Body of pancreas (tissue), 4 donors: ENCODE measurements around the gene HIBADH. TPM values are rescaled to one million over a fixed set of nuclear protein-coding genes. Genes with fewer than 3 reads are reported as not detected.

Source experiments
- ATAC-seq: fragments of 150-250 bp; one replicate; pipeline ENCODE4 v1.9.1; 2016
- DNase-seq, 4 donors: peaks; one replicate each; pipeline ENCODE4 v3.0.0-alpha.2; 2019
- H3K27ac ChIP-seq, 4 donors: fragments of 200-600 bp; sonication (generic); 1 replicate in 3 of 4; 2 replicates in 1 of 4; pipeline versions ENCODE4 v1.5.1 to v1.6.1; 2016 to 2019; ENCODE audit warnings: mild to moderate bottlenecking in 1 of 4, mixed read lengths in 1 of 4, moderate library complexity in 1 of 4
- H3K27me3 ChIP-seq, 2 donors: fragments of 200-600 bp; sonication (generic); one replicate each; pipeline ENCODE4 v1.6.0; 2016; ENCODE audit warnings: mild to moderate bottlenecking in 1 of 2
- H3K36me3 ChIP-seq, 2 donors: fragments of 200-600 bp; sonication (generic); replicated peaks in 1 of 2; 2 replicates each; pipeline ENCODE4 v1.5.1; 2016; ENCODE audit warnings: low read depth in 2 of 2; ENCODE audit not compliant: insufficient read depth in 1 of 2
- H3K4me1 ChIP-seq: fragments of 200-600 bp; sonication (generic); one replicate; pipeline ENCODE4 v1.6.0; 2016
- H3K4me3 ChIP-seq, 2 donors: fragments of 200-600 bp; sonication (generic); 1 replicate in 1 of 2; 2 replicates in 1 of 2; pipeline ENCODE4 v1.5.1; 2016 to 2019
- H3K9me3 ChIP-seq, 3 donors: fragments of 200-600 bp; sonication (generic); 1 replicate in 2 of 3; 2 replicates in 1 of 3; pipeline ENCODE4 v1.5.1; 2016
- POLR2A ChIP-seq, 3 donors: fragments of 450-650 bp; IDR thresholded peaks; one replicate each; pipeline ENCODE4 v1.6.1; 2016; ENCODE audit warnings: antibody characterized with exemption in 3 of 3, mild to moderate bottlenecking in 2 of 3
- WGBS, 2 donors: methylation state at CpG; one replicate each; pipeline ENCODE4 v1.1.5; 2017; 5-methylcytosine and 5-hydroxymethylcytosine counted together
- intact Hi-C: fragments of 100-400 bp; cut with DNase I; formaldehyde crosslinking; loops from one replicate; pipeline ENCODE4 v1.15.1; 2023
- total RNA-seq, 2 donors: library from RNA; depleted of rRNA; stranded (reverse); fragments of >200 nt; gene quantifications; one replicate each; pipeline ENCODE4 v1.1.0, GENCODE V29; 2016
- TF ChIP-seq, protein P1 (sequence below), 7 experiments: fragments of 450-650 bp in 4 of 7; fragments of 200-600 bp in 3 of 7; sonication (generic) in 3 of 7; IDR thresholded peaks; one replicate each; pipeline ENCODE4 v1.5.1; 2016 to 2019; ENCODE audit warnings: antibody characterized with exemption in 7 of 7

The HIBADH gene
- total RNA-seq, 2 donors from 2014 or later: 22.1 to 31.0 TPM

- no peaks in the 10 kb centered on the region for H3K9me3 ChIP-seq
- WGBS, 2 donors: 93 to 94% methylated on average over 2 of the region's 2 CpGs
- intact Hi-C loops: no loop called here
- ATAC-seq: no peak
- no peaks in the 10 kb centered on the region for H3K27me3 ChIP-seq
- no peak overlapping the region for H3K4me3 ChIP-seq
- no peak for DNase-seq
- H3K27ac ChIP-seq: no peak overlapping the region
- no peaks in the 10 kb centered on the region for H3K4me1 ChIP-seq
- no peaks in the 10 kb centered on the region for H3K36me3 ChIP-seq
- TF ChIP-seq, protein P1, sequence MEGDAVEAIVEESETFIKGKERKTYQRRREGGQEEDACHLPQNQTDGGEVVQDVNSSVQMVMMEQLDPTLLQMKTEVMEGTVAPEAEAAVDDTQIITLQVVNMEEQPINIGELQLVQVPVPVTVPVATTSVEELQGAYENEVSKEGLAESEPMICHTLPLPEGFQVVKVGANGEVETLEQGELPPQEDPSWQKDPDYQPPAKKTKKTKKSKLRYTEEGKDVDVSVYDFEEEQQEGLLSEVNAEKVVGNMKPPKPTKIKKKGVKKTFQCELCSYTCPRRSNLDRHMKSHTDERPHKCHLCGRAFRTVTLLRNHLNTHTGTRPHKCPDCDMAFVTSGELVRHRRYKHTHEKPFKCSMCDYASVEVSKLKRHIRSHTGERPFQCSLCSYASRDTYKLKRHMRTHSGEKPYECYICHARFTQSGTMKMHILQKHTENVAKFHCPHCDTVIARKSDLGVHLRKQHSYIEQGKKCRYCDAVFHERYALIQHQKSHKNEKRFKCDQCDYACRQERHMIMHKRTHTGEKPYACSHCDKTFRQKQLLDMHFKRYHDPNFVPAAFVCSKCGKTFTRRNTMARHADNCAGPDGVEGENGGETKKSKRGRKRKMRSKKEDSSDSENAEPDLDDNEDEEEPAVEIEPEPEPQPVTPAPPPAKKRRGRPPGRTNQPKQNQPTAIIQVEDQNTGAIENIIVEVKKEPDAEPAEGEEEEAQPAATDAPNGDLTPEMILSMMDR (IDR thresholded peaks at IDR 0.05): no peak
- no peak for TF ChIP-seq POLR2A (IDR thresholded peaks at IDR 0.05)
Measured at GRCh38 chr7:27705200-27705594, 42.5 kb upstream of the HIBADH start.

DNA sequence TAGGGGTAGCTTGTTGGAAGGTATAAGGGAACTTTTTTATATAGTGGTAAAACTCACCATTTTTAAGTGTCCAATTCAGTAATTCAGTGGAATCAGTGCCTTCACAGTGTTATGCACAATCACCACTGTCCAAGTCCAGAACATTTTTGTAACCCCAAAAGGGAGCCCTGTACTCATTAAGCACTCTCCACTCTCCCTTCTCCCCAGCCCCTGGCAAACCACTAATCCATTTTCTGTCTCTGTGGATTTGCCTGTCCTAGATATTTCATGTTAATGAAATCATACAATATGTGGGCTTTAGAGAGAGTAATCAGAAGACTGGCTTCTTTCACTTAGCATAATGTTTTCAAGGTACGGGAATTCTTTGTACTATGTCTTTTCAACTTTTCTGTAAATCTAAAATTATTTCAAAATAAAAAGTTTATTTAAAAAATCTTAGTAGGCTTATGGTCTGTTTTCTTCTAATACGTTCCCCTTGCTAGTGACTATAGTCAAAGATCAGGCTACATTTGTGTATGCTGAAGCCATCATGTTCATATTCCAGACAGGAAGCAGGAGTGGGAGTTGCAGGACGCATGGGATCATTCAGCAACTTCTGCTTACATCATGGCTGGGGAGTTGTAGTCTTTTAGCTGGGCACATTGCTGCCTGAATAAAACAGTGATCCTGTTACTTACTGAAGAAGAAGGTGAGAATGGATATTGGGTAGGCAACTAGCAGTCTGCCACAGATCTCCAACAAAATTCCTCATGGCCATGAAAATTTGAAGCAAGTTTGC is 41.9 kb upstream of the HIBADH start:
- Histone ChIP-seq H3K4me1 (no peaks in the 10 kb centered on the region), H3K9me3 (no peaks in the 10 kb centered on the region), H3K27me3 (no peaks in the 10 kb centered on the region), H3K36me3 (no peaks in the 10 kb centered on the region), H3K27ac (no peak overlapping the region), H3K4me3 (no peak overlapping the region)
- ATAC-seq (no peak), DNase-seq (no peak)
- 77 to 82% methylated on average over 3 of the region's 3 CpGs for WGBS, 2 donors
- intact Hi-C loops: no loop called here
- TF ChIP-seq, protein P1 (IDR thresholded peaks at IDR 0.05): no peak
- TF ChIP-seq POLR2A (IDR thresholded peaks at IDR 0.05): no peak

- no peaks in the 10 kb centered on the region for H3K36me3 ChIP-seq
- DNase-seq (no peak), ATAC-seq (no peak)
- WGBS, 2 donors: 92% methylated on average over 1 of the region's 1 CpG
- no peak overlapping the region for H3K27ac ChIP-seq
- TF ChIP-seq, protein P1 (IDR thresholded peaks at IDR 0.05): no peak
- no peak for TF ChIP-seq POLR2A (IDR thresholded peaks at IDR 0.05)
- H3K4me3 ChIP-seq: no peak overlapping the region
- no peaks in the 10 kb centered on the region for H3K9me3 ChIP-seq
- intact Hi-C loops: no loop called here
- no peaks in the 10 kb centered on the region for H3K4me1 ChIP-seq
- H3K27me3 ChIP-seq: no peaks in the 10 kb centered on the region
Measured at GRCh38 chr7:27703181-27703580, 40.5 kb upstream of the HIBADH start.

DNA sequence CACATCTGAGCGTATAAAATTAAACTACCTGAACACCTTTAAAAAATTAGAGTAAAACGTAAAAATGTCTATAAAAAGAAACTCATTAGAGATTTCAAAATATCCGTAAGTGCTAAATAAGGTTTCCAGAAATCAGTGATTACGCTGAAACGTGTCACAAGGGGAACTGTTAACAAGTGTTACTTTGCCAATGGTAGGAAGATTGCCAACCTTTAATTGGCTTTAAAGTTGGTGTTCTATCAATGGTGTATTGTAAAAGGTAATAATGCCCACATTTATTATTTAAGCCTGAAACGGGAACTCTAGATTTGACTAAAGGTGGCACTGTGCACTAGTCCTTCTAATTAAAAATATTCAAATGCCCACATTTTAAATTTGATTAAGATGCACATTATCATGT is 37.8 kb upstream of the HIBADH start:
- no peak for DNase-seq
- 40 to 45% methylated on average over 6 of the region's 6 CpGs for WGBS, 2 donors
- TF ChIP-seq, protein P1 (IDR thresholded peaks at IDR 0.05): no peak
- TF ChIP-seq POLR2A (IDR thresholded peaks at IDR 0.05): no peak
- Histone ChIP-seq H3K4me1 (no peaks in the 10 kb centered on the region), H3K27ac (no peak overlapping the region), H3K36me3 (no peaks in the 10 kb centered on the region), H3K4me3 (no peak overlapping the region), H3K9me3 (no peaks in the 10 kb centered on the region), H3K27me3 (no peaks in the 10 kb centered on the region)
- intact Hi-C loops: no loop called here
- ATAC-seq: no peak

DNA sequence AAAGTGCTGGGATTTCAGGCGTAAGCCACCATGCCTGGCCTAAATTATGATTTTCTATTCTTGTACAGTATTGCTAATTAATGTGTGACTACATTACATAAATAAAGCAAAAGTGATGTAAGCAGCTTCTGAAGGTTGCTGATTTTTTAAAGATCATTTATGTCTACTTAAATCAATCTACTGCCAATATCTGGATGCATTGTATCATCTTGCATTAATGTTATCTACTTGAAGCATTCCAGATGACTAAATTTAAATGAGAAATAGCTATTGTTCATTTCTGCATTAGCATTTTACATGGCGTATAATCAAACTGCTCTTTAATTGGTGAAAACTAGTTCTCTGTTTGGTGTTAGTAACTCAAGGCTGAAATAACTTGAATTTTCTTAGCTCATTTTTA is 37.1 kb upstream of the HIBADH start:
- intact Hi-C loops: no loop called here
- no peak for DNase-seq
- ATAC-seq: no peak
- WGBS, 2 donors: 95 to 96% methylated on average over 2 of the region's 2 CpGs
- H3K4me3 ChIP-seq: no peak overlapping the region
- no peaks in the 10 kb centered on the region for H3K4me1 ChIP-seq
- H3K36me3 ChIP-seq: no peaks in the 10 kb centered on the region
- H3K27me3 ChIP-seq: no peaks in the 10 kb centered on the region
- H3K27ac ChIP-seq: no peak overlapping the region
- no peak for TF ChIP-seq POLR2A (IDR thresholded peaks at IDR 0.05)
- H3K9me3 ChIP-seq: no peaks in the 10 kb centered on the region
